Endothelial cell of coronary artery (primary cell): ENCODE results near the gene TBC1D3B. TPM values are rescaled to one million over a fixed set of nuclear protein-coding genes. Genes with fewer than 3 reads are reported as not detected.

ENCODE experiments used
- total RNA-seq: library from RNA; depleted of rRNA; stranded (reverse); fragments of >200 nt; gene quantifications from 2 replicates; pipeline ENCODE4 v1.2.3, GENCODE V29; 2014

Gene TBC1D3B
- 1.4 and 1.5 TPM in 2 replicates for total RNA-seq

DNA sequence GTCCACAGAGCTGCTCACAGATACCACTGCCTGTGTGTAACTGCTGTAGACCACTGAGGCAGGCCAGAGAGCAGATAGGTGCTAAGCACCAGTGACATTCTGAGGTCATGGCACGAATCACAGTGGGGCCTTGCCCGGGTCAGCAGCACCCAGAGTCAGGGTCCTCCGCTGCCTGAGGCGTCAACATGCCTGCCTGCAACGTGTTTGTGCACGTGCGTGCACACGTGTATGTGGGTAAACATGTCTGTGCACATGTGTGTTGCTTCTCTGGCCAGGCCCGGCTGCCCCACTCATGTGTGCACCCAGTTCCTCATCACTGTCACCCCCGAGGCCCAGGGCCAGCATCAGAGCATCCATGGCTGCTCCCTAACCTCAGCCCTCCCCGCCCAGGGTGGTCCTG, at the start of gene TBC1D3B:
Gene TBC1D3B (minus strand): TSS at position 101 of the 400 bp plus-strand sequence. CDS start 1,586 bp downstream, outside the sequence.

DNA sequence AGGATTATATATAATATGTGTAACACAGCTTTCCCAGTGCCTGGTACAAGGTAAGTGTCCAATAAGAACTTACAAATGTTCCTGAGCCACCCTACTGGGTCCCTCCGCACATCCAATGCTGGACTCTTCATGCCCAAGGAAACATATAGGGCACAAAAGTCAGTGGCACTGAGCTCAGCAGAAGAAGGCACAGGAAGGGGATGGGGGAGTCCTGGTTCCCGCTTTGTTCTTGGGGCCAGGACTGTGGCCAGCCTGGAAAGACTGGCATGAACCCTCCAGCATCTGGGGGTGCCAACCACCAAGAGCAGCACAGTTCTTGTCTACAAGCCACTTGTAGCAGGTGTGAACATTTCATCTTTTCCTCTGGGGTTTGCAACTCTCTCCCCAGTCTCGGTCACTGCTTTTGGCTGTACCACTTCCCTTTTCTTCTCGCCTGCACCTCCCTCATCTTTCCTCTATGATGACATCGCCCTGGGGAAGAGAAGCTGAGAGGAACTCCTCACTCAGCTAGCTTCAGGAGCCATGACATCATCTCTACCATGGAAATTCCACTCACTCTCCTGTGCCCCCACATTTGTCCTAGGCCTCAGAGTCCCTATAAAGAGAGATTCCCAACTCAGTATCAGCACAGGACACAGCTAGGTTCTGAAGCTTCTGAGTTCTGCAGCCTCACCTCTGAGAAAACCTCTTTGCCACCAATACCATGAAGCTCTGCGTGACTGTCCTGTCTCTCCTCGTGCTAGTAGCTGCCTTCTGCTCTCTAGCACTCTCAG, 34.2 kb upstream of the TBC1D3B start, which contains the start of gene CCL4L2:
Gene CCL4L2 (plus strand): TSS at position 625 of the 773 bp plus-strand sequence.

Other genes starting within 250 kb of the TBC1D3B start
- 0.19 and 0.36 TPM in 2 replicates for gene RDM1, start 245.9 kb downstream of the TBC1D3B start, total RNA-seq
- gene LYZL6, start 232.9 kb downstream of the TBC1D3B start, total RNA-seq: not detected in 2 replicates
- 0.18 and 0.19 TPM in 2 replicates for gene CCL16, start 195.1 kb downstream of the TBC1D3B start, total RNA-seq
- gene CCL14, start 189.9 kb downstream of the TBC1D3B start, total RNA-seq: 6.1 and 7.1 TPM in 2 replicates
- gene CCL15, start 175.1 kb downstream of the TBC1D3B start, total RNA-seq: not detected in 2 replicates
- 0.19 and 1.4 TPM in 2 replicates for gene CCL23, start 158.7 kb downstream of the TBC1D3B start, total RNA-seq
- gene CCL18, start 112.4 kb downstream of the TBC1D3B start, total RNA-seq: not detected in 2 replicates
- not detected in 2 replicates for gene CCL3, start 86.5 kb downstream of the TBC1D3B start, total RNA-seq
- gene CCL4, start 72.8 kb downstream of the TBC1D3B start, total RNA-seq: not detected in 2 replicates
- gene CCL3L1, start 20.1 kb upstream of the TBC1D3B start, total RNA-seq: not detected in 2 replicates
- not detected in 2 replicates for gene CCL4L2, start 34.4 kb upstream of the TBC1D3B start, total RNA-seq
- under 0.01 and 0.38 TPM in 2 replicates for gene TBC1D3I, start 87.9 kb upstream of the TBC1D3B start, total RNA-seq
- gene TBC1D3G, start 147.2 kb upstream of the TBC1D3B start, total RNA-seq: not detected in 2 replicates
- gene TBC1D3H, start 211.8 kb upstream of the TBC1D3B start, total RNA-seq: not detected in 2 replicates